Cardiac septum (tissue), 1 donor: ENCODE data around the gene VPS54. TPM values are rescaled to one million over a fixed set of nuclear protein-coding genes. Genes with fewer than 3 reads are reported as not detected.
"Not testable (repeated sequence)": the region's sequence is repeated elsewhere in the genome, so short reads cannot be mapped to it uniquely, and the experiment has no call there.

Experiments used
- DNase-seq: peaks from one replicate; pipeline ENCODE4 v3.0.0-alpha.2; 2020; ENCODE audit warnings: low spot score
- intact Hi-C: fragments of 100-400 bp; cut with DNase I; formaldehyde crosslinking; loops from one replicate; pipeline ENCODE4 v1.14.0; 2022
- total RNA-seq: library from RNA; stranded (reverse); fragmentation: NEBNext Ultra II Directional; extraction: Animal tissue kit (Norgen Biotek cat#: 25700); gene quantifications from one replicate; pipeline ENCODE4 v1.2.1, GENCODE V29; 2021
- donor health status: DM: no; HTN: no; CAD: no.

The VPS54 gene
- total RNA-seq, 1 donor from 2014 or later: 12.7 TPM

- intact Hi-C loops: no loop called here
- no peak for DNase-seq
Measured at GRCh38 chr2:64000630-64001381, 18.4 kb downstream of the VPS54 start.

DNA sequence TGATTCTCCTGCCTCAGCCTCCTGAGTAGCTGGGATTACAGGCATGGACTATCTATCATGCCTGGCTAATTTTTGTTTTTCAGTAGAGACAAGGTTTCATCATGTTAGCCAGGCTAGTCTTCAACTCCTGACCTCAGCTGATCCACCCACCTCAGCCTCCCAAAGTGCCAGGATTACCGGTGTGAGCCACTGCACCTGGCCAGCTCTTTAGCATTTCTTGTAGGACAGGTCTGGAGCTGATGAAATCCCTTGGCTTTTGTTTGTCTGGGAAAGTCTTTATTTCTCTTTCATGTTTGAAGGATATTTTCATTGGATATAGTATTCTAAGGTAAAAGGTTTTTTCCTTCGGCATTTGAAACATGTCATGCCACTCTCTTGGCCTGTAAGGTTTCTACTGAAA is 20.2 kb downstream of the VPS54 start:
- intact Hi-C loops: no loop called here
- no peak for DNase-seq

DNA sequence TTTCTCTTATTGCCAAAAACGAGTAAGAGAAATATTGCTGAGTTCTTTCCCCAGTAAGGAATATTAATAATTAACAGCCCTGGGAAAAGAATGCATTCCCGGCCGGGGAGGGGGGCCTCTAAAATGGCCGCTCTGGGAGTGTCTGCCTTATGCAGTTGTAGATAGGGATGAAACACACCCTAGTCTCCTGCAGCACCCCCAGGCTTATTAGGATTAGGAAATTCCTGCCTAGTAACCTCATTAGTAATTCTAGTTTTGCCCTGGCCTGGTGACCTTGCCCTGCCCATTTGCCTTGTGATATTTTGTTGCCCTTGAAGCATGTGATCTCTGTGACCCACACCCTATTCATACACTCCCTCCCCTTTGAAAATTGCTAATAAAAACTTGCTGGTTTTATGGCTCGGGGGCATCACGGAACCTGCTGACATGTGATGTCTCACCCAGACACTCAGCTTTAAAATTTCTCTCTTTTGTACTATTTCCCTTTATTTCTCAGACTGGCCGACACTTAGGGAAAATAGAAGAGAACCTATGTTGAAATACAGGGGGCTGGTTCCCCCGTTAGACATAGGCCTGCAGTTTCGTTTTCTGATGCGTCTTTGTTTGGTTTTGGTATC is 22.5 kb downstream of the VPS54 start:
- DNase-seq, intact Hi-C loops: not testable (repeated sequence)

- intact Hi-C loops, DNase-seq: not testable (repeated sequence)
Measured at GRCh38 chr2:63994329-63995070, 24.7 kb downstream of the VPS54 start.

DNA sequence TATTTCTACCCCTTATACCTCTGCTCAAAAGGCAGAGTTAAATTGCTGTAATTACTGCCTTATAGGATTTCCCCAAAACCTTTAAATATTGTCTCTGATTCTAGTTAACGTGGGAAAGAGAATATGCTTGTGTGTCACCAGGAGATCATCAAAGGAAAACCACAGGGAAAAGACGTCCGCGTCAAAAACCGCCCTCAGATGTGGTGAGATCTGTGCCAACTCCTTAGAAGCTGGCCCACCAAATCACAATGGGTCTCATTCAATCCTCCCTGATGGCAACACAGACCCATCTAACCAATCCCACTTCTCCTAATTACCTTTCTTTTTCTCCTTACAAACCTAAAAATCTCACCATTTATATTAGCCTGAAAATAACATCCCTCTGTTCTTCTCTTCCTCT is 25.4 kb downstream of the VPS54 start:
- no peak for DNase-seq
- intact Hi-C loops: no loop called here

GRCh38 chr2:63993130-63993584 is 26.1 kb downstream of the VPS54 start:
- DNase-seq, intact Hi-C loops: not testable (repeated sequence)

GRCh38 chr2:63992061-63992685 is 27.1 kb downstream of the VPS54 start:
- intact Hi-C loops: no loop called here
- DNase-seq: no peak

DNA sequence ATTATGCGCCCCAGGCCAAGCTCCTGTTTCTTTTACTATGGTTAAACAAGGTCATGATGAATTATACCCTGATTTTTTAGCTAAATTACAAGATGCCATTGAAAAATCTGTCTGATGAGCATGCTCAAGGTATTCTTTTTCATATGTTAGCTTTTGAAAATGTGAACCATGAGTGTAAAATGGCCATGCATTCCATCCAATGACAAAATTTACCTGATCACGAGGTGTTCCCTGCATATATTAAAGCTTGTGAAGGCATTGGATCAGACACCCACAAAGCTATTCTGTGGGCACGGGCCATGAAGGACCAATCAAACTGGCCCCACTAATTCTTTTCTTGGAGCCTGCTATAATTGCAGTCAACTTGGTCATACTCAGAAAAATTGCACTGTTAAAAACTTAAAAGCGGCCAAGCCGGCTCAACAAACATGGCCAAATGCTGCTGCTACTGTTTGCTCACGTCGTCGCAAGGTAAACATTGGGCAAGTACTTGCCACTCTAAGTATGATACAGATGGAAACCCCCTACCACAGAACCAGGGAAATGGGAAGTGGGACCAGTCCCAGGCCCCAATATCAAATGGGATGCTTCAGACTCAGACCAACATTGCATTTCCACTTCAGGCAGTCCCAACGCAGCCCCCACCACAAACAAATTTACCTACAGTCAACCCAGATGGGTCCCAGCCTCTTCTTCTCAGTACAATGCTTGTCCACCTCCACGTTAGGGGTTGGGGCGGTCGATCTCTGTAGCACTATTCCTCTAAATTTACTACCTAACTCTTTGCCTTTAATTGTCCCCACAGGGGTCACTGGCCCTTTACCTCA is 27.8 kb downstream of the VPS54 start:
- DNase-seq, intact Hi-C loops: not testable (repeated sequence)

- intact Hi-C loops: no loop called here
- no peak for DNase-seq
Measured at GRCh38 chr2:63990072-63990471, 29.2 kb downstream of the VPS54 start.

- intact Hi-C loops, DNase-seq: not testable (repeated sequence)
Measured at GRCh38 chr2:63988842-63989436, 30.3 kb downstream of the VPS54 start.

- DNase-seq: no peak
- intact Hi-C loops: no loop called here
Measured at GRCh38 chr2:63984606-63985359, 34.4 kb downstream of the VPS54 start.

GRCh38 chr2:63983986-63984605 is 35.1 kb downstream of the VPS54 start:
- intact Hi-C loops: no loop called here
- no peak for DNase-seq

- intact Hi-C loops: no loop called here
- DNase-seq: no peak
Measured at GRCh38 chr2:63982335-63982734, 36.9 kb downstream of the VPS54 start.

GRCh38 chr2:63981702-63982103 is 37.5 kb downstream of the VPS54 start:
- intact Hi-C loops: no loop called here
- no peak for DNase-seq

GRCh38 chr2:63980794-63981193 is 38.4 kb downstream of the VPS54 start:
- intact Hi-C loops: no loop called here

GRCh38 chr2:63977904-63978303 is 41.3 kb downstream of the VPS54 start:
- DNase-seq: no peak
- intact Hi-C loops: no loop called here

More at GRCh38 chr2:63980794-63981193, 38.4 kb downstream of the VPS54 start:
- DNase-seq: no peak

DNA sequence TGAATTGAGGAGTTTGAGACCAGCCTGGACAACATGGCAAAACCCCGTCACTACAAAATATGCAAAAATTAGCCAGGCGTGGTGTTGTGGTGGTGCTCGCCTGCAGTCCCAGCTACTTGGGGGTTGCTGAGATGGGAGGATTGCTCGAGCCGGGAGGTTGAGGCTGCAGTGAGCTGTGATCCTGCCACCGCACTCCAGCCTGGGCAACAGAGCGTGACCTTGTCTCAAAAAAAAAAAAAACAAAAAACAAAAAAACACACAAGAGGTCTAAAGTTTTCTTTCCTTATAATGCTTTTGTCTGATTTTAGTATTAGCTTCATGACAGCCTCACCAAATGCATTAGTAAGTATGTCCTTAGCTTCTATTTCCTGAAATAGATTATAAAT is 43.1 kb downstream of the VPS54 start:
- intact Hi-C loops: no loop called here
- DNase-seq: no peak
